Astrocyte (in vitro differentiated cells and primary cell): Measurements from ENCODE around the gene KCNH8. TPM values are rescaled to one million over a fixed set of nuclear protein-coding genes. Genes with fewer than 3 reads are reported as not detected.

Experiments
- DNase-seq: peaks from one replicate; pipeline ENCODE4 v3.0.0-alpha.2; 2010; ENCODE audit warnings: low read depth
- FAIRE-seq: peaks from 2 replicates; lab custom pipeline; 2011; peaks lifted over from hg19 to GRCh38; lab: Jason Lieb, UNC
- H2AFZ ChIP-seq: 2 replicates; pipeline ENCODE4 v1.6.0; 2012; ENCODE audit warnings: low read depth, low read length, inconsistent platforms
- H3K27ac ChIP-seq: 2 replicates; pipeline ENCODE4 v1.5.1; 2011; ENCODE audit warnings: low read depth, low read length, inconsistent platforms
- H3K27me3 ChIP-seq: 2 replicates; pipeline ENCODE4 v1.6.0; 2011; ENCODE audit warnings: low read length, inconsistent platforms; ENCODE audit not compliant: insufficient read depth
- H3K36me3 ChIP-seq: 2 replicates; pipeline ENCODE4 v1.5.1; 2011; ENCODE audit warnings: low read length, inconsistent platforms; ENCODE audit not compliant: insufficient read depth
- H3K4me1 ChIP-seq: 2 replicates; pipeline ENCODE4 v1.5.1; 2011; ENCODE audit warnings: low read length, inconsistent platforms; ENCODE audit not compliant: insufficient read depth
- H3K4me2 ChIP-seq: 2 replicates; pipeline ENCODE4 v1.6.0; 2012; ENCODE audit warnings: low read length, inconsistent platforms
- H3K4me3 ChIP-seq: 2 replicates; pipeline ENCODE4 v1.5.1; 2011; ENCODE audit warnings: low read depth, mild to moderate bottlenecking, low read length, inconsistent platforms; ENCODE audit not compliant: insufficient read depth
- H3K79me2 ChIP-seq: 2 replicates; pipeline ENCODE4 v1.6.0; 2012; ENCODE audit warnings: mild to moderate bottlenecking, low read length, inconsistent platforms; ENCODE audit not compliant: insufficient read depth
- H3K9ac ChIP-seq: 2 replicates; pipeline ENCODE4 v1.6.0; 2012; ENCODE audit warnings: mild to moderate bottlenecking, low read length, inconsistent platforms
- H3K9me3 ChIP-seq: 2 replicates; pipeline ENCODE4 v1.5.1; 2012; ENCODE audit warnings: low read depth, mild to moderate bottlenecking, low read length, inconsistent platforms; ENCODE audit not compliant: insufficient read depth
- H4K20me1 ChIP-seq: 2 replicates; pipeline ENCODE4 v1.6.0; 2012; ENCODE audit warnings: low read length, inconsistent platforms; ENCODE audit not compliant: insufficient read depth
- H3K27ac Mint-ChIP-seq: one replicate; pipeline ENCODE4 v1.8.0; 2021; ENCODE audit warnings: mild to moderate bottlenecking, mixed read lengths; ENCODE audit not compliant: unreplicated experiment
- H3K27me3 Mint-ChIP-seq: one replicate; pipeline ENCODE4 v1.8.0; 2021; ENCODE audit warnings: low read depth, mixed read lengths; ENCODE audit not compliant: unreplicated experiment
- H3K36me3 Mint-ChIP-seq: one replicate; pipeline ENCODE4 v1.8.0; 2021; ENCODE audit warnings: low read depth, mixed read lengths; ENCODE audit not compliant: unreplicated experiment
- H3K4me1 Mint-ChIP-seq: one replicate; pipeline ENCODE4 v1.8.0; 2021; ENCODE audit warnings: low read depth, mixed read lengths; ENCODE audit not compliant: unreplicated experiment
- H3K4me3 Mint-ChIP-seq: one replicate; pipeline ENCODE4 v1.8.0; 2021; ENCODE audit warnings: mild to moderate bottlenecking, moderate library complexity, mixed read lengths; ENCODE audit not compliant: unreplicated experiment
- H3K9me3 Mint-ChIP-seq: one replicate; pipeline ENCODE4 v1.8.0; 2021; ENCODE audit warnings: mild to moderate bottlenecking, mixed read lengths; ENCODE audit not compliant: unreplicated experiment
- CTCF ChIP-seq: IDR thresholded peaks from 2 replicates; pipeline ENCODE4 v1.5.1; 2011; ENCODE audit warnings: low read depth, mild to moderate bottlenecking, inconsistent platforms, low read length, moderate library complexity; ENCODE audit not compliant: insufficient read depth
- EZH2 ChIP-seq: IDR thresholded peaks from 2 replicates; pipeline ENCODE4 v1.6.1; 2012; ENCODE audit warnings: mild to moderate bottlenecking, low read length, inconsistent platforms; ENCODE audit not compliant: insufficient read depth
- total RNA-seq: library from RNA; stranded (reverse); gene quantifications from 2 replicates; pipeline ENCODE4 v1.2.1, GENCODE V29; 2021

Gene KCNH8
- total RNA-seq, 1 donor from 2014 or later, result 0.45 TPM

- Mint-ChIP-seq H3K27me3 (no peaks in the 10 kb centered on the region), H3K4me1 (no peaks in the 10 kb centered on the region), H3K9me3 (no peaks in the 10 kb centered on the region), H3K4me3 (no peak overlapping the region), H3K36me3 (no peaks in the 10 kb centered on the region), H3K27ac (no peak overlapping the region)
- no peaks in the 10 kb centered on the region for H3K9me3 ChIP-seq
- no peaks in the 10 kb centered on the region for H3K4me1 ChIP-seq
- H3K4me2 ChIP-seq, result no peak overlapping the region
- no peak overlapping the region for H3K4me3 ChIP-seq
- no peaks in the 10 kb centered on the region for H3K79me2 ChIP-seq
- H3K36me3 ChIP-seq, result no peaks in the 10 kb centered on the region
- DNase-seq, result no peak
- H3K9ac ChIP-seq, result no peak overlapping the region
- no peaks in the 10 kb centered on the region for H3K27me3 ChIP-seq
- no peak for FAIRE-seq
- no peaks in the 10 kb centered on the region for H4K20me1 ChIP-seq
- no peak for TF ChIP-seq CTCF
- no peak for TF ChIP-seq EZH2
- H3K27ac ChIP-seq, result no peak overlapping the region
- H2AFZ ChIP-seq, result no peak overlapping the region
These were observed 399.6 kb downstream of the KCNH8 start for GRCh38 chr3:19547665-19548464.

GRCh38 chr3:19559724-19560442, 411.6 kb downstream of the KCNH8 start:
- no peak overlapping the region for H3K4me3 Mint-ChIP-seq
- no peak for FAIRE-seq
- H3K36me3 Mint-ChIP-seq, result no peaks in the 10 kb centered on the region

More at GRCh38 chr3:19559724-19560442, 411.6 kb downstream of the KCNH8 start:
- no peak for TF ChIP-seq EZH2
- no peak for TF ChIP-seq CTCF
- Histone ChIP-seq H3K27ac (no peak overlapping the region), H3K79me2 (no peaks in the 10 kb centered on the region), H3K4me1 (no peaks in the 10 kb centered on the region), H3K9ac (no peak overlapping the region), H4K20me1 (no peaks in the 10 kb centered on the region), H3K36me3 (no peaks in the 10 kb centered on the region), H3K4me2 (no peak overlapping the region), H2AFZ (no peak overlapping the region), H3K9me3 (peaks cover 2% of the 10 kb centered on the region), H3K27me3 (no peaks in the 10 kb centered on the region), H3K4me3 (no peak overlapping the region)
- Mint-ChIP-seq H3K27me3 (no peaks in the 10 kb centered on the region), H3K9me3 (no peaks in the 10 kb centered on the region), H3K27ac (no peak overlapping the region), H3K4me1 (no peaks in the 10 kb centered on the region)
- no peak for DNase-seq
